Measurements from ENCODE around the gene PRM3.

DNA sequence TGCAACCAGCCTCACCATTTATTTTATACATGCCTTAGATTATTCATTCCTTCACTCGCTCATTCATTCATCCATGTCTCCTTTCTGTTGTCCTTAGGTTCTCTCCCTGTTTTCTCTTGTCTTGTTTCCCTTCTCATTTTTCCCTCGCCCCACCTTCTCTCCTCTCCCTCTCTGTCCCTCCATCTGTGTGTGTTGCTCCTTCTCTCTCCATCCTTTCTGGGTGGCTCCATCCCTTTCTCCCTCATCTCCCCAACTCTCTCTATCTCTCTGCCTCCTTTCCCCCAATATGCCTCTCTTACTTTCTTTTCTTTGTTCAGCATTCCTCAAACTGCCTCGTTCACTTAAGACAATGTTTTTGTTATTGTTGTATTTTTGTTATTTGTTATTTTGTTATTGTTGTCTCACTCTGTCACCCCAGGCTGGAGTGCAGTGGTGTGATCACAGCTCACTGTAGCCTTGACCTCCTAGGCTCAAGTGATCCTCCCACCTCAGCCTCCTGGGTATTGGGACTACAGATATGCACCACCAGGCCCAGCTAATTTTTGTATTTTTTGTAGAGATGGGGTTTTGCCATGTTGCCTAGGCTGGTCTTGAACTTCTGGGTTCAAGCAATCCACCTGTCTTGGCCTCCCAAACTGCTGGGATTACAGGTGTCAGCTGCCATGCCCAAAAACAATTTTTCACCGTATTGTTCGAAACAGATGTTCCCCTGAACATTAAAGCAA is 31.8 kb downstream of the PRM3 start:
- TF ChIP-seq, protein P1, sequence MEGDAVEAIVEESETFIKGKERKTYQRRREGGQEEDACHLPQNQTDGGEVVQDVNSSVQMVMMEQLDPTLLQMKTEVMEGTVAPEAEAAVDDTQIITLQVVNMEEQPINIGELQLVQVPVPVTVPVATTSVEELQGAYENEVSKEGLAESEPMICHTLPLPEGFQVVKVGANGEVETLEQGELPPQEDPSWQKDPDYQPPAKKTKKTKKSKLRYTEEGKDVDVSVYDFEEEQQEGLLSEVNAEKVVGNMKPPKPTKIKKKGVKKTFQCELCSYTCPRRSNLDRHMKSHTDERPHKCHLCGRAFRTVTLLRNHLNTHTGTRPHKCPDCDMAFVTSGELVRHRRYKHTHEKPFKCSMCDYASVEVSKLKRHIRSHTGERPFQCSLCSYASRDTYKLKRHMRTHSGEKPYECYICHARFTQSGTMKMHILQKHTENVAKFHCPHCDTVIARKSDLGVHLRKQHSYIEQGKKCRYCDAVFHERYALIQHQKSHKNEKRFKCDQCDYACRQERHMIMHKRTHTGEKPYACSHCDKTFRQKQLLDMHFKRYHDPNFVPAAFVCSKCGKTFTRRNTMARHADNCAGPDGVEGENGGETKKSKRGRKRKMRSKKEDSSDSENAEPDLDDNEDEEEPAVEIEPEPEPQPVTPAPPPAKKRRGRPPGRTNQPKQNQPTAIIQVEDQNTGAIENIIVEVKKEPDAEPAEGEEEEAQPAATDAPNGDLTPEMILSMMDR (IDR thresholded peaks at IDR 0.05) = no peak
- no peak for TF ChIP-seq POLR2AphosphoS5 (IDR thresholded peaks at IDR 0.05)
- TF ChIP-seq POLR2A (IDR thresholded peaks at IDR 0.05) = no peak
- TF ChIP-seq EP300 (IDR thresholded peaks at IDR 0.05) = no peak

All from sigmoid colon (tissue), 4 donors.